ENCODE data around the gene HMCN2.

DNA sequence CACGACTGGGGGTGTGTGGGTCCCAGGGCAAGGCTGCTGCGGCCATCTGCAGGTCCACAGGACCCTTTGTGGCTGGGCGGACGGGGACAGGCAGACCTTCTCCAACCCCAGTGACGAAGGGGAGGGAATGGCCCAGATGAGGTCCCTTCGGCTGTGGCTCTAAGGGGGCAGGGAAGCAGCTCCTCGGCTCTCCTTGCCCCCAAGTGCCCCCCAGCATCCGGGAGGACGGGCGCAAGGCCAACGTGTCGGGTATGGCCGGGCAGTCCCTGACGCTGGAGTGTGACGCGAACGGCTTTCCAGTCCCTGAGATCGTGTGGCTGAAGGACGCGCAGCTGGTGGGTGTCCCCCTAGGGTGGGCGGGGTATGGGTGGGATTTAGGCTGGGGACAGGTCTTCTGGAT is 82.8 kb downstream of the HMCN2 start:
- TF ChIP-seq, protein P1, sequence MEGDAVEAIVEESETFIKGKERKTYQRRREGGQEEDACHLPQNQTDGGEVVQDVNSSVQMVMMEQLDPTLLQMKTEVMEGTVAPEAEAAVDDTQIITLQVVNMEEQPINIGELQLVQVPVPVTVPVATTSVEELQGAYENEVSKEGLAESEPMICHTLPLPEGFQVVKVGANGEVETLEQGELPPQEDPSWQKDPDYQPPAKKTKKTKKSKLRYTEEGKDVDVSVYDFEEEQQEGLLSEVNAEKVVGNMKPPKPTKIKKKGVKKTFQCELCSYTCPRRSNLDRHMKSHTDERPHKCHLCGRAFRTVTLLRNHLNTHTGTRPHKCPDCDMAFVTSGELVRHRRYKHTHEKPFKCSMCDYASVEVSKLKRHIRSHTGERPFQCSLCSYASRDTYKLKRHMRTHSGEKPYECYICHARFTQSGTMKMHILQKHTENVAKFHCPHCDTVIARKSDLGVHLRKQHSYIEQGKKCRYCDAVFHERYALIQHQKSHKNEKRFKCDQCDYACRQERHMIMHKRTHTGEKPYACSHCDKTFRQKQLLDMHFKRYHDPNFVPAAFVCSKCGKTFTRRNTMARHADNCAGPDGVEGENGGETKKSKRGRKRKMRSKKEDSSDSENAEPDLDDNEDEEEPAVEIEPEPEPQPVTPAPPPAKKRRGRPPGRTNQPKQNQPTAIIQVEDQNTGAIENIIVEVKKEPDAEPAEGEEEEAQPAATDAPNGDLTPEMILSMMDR (conservative IDR thresholded peaks at IDR 0.05) = no peak
- TF ChIP-seq ZFX (IDR thresholded peaks at IDR 0.05) = no peak
